IMR-90 (cell line): ENCODE data around the gene NMRAL1.

Experiments used
- CHD1 ChIP-seq: IDR thresholded peaks from 2 replicates; pipeline ENCODE4 v1.6.1; 2012; ENCODE audit warnings: low read depth, low read length, improper control_type of control experiment
- CTCF ChIP-seq: conservative IDR thresholded peaks from 2 replicates; pipeline ENCODE4 v1.5.1; 2012; ENCODE audit warnings: mild to moderate bottlenecking, low read depth, low read length, improper control_type of control experiment
- MAZ ChIP-seq: IDR thresholded peaks from 2 replicates; pipeline ENCODE4 v1.6.1; 2012; ENCODE audit warnings: low read depth, mild to moderate bottlenecking, low read length, improper control_type of control experiment, moderate library complexity, borderline replicate concordance
- POLR2A ChIP-seq: IDR thresholded peaks from 2 replicates; pipeline ENCODE4 v1.6.1; 2012; ENCODE audit warnings: mild to moderate bottlenecking, low read depth, low read length

DNA sequence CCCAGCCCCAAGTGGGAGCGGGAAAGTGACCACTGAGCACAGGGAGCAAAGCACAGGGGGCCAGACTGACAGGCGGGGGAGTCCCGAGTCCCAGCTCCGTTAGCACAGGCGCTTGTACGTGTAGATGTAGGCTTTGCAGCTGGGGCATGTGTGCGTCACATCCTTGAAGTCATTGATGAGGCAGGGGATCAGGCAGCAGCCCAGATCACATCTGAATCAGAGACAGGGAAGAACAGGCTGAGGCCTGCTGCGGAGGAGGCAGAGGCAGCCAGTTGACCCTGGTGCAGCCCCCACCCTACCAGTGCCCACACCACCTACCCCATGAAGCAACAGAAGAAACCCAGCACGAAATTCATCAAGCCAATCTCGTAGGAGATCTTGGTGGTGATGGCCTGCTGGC is 38.0 kb upstream of the NMRAL1 start:
- TF ChIP-seq CTCF (no peak), MAZ (no peak), POLR2A (no peak), CHD1 (no peak)
